ENCODE data around the gene APBA2. TPM values are rescaled to one million over a fixed set of nuclear protein-coding genes. Genes with fewer than 3 reads are reported as not detected.

APBA2 gene
- total and polyA plus RNA-seq, 10 donors = 5.8 to 33.8 (median 18.3) TPM

- Histone ChIP-seq H3K9me3 (no peaks in the 10 kb centered on the region), H3K4me3 (no peak overlapping the region), H3K27me3 (replicated peaks in 1 of 7) (peaks cover 0 to 37% (median 14%) of the 10 kb centered on the region in 7 donors), H3K4me1 (peaks cover 0 to 9% (median 7%) of the 10 kb centered on the region in 6 donors), H3K36me3 (no peaks in the 10 kb centered on the region), H3K27ac (no peak overlapping the region)
- 72 to 81% (median 79%) methylated on average over 6 of the region's 6 CpGs for WGBS, 5 donors
- TF ChIP-seq POLR2AphosphoS5 (IDR thresholded peaks at IDR 0.05) = no peak
- TF ChIP-seq, protein P1, sequence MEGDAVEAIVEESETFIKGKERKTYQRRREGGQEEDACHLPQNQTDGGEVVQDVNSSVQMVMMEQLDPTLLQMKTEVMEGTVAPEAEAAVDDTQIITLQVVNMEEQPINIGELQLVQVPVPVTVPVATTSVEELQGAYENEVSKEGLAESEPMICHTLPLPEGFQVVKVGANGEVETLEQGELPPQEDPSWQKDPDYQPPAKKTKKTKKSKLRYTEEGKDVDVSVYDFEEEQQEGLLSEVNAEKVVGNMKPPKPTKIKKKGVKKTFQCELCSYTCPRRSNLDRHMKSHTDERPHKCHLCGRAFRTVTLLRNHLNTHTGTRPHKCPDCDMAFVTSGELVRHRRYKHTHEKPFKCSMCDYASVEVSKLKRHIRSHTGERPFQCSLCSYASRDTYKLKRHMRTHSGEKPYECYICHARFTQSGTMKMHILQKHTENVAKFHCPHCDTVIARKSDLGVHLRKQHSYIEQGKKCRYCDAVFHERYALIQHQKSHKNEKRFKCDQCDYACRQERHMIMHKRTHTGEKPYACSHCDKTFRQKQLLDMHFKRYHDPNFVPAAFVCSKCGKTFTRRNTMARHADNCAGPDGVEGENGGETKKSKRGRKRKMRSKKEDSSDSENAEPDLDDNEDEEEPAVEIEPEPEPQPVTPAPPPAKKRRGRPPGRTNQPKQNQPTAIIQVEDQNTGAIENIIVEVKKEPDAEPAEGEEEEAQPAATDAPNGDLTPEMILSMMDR (IDR thresholded peaks at IDR 0.05 in 8 of 11, conservative IDR thresholded peaks at IDR 0.05 in 3 of 11) = no peak
- TF ChIP-seq POLR2A (IDR thresholded peaks at IDR 0.05) = no peak
- intact Hi-C loops (cut with DNase I; ENCODE audit: low total_unique reads) = no loop called here
- no peak for DNase-seq
Measured at GRCh38 chr15:29135309-29135657, 249.5 kb downstream of the APBA2 start.

DNA sequence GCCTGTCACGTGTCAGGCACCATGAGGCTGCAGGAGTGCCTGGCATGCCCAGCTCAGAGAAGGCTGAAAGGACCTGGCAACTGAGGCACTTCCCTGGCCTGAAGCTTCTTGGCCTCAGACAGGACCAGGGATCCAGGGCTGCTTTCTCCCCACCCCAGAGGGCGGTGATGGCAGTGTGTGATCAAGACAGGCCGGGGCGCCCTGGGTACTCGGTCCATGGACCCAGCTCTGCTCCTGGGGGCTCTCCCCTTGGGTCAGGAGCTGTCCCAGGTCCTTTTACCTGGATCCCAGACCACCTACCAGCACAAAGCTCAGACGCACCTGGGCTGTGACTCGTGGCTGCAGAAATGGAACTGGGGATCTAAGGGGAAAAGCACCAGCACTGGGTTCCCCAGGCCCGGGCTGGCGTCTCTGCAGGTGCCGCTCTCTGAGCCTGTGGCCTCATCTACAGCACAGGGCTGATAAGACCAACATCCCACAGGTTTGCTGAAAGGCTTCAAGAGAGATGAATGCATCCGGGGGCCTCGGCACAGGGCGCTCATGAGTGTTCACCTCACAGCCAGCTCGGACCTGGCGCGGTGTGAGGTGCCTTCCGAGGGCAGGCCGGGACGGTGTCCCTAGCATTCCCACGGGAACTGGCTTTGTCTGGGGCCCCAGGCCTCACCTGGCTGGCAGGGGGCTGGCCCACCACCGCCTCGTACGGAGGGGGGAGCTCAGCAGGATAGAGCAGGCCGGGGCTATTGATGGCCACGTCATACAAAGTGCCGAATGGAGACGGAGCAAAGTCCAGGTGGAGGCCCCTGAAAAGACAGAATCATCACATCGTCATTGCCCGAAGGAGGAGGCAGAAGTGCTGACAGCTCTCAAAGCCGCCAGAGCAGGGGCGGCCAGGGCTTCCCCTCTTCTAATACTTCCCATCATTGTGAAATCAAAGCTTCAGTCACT lies 250.2 kb downstream of the APBA2 start:
- no peaks in the 10 kb centered on the region for H3K36me3 ChIP-seq
- intact Hi-C loops (cut with DNase I; ENCODE audit: low total_unique reads) = no loop called here
- DNase-seq = peak; percentile 69
- H3K4me1 ChIP-seq = peaks cover 0 to 9% (median 7%) of the 10 kb centered on the region in 6 donors
- TF ChIP-seq POLR2AphosphoS5 (IDR thresholded peaks at IDR 0.05) = no peak
- no peak for TF ChIP-seq POLR2A (IDR thresholded peaks at IDR 0.05)
- TF ChIP-seq, protein P1 (IDR thresholded peaks at IDR 0.05 in 8 of 11, conservative IDR thresholded peaks at IDR 0.05 in 3 of 11) = no peak
- H3K27me3 ChIP-seq (replicated peaks in 1 of 7) = peaks cover 0 to 44% (median 21%) of the 10 kb centered on the region in 7 donors
- no peak overlapping the region for H3K27ac ChIP-seq
- H3K4me3 ChIP-seq = no peak overlapping the region
- H3K9me3 ChIP-seq = no peaks in the 10 kb centered on the region
- 85 to 90% (median 89%) methylated on average over 27 to 31 of the region's 31 CpGs for WGBS, 5 donors

GRCh38 chr15:29138260-29138659 lies 252.5 kb downstream of the APBA2 start:
- H3K4me1 ChIP-seq = peaks cover 0 to 9% (median 7%) of the 10 kb centered on the region in 6 donors
- H3K27me3 ChIP-seq (replicated peaks in 1 of 7) = peaks cover 0 to 59% (median 23%) of the 10 kb centered on the region in 7 donors
- no peak overlapping the region for H3K27ac ChIP-seq
- intact Hi-C loops (cut with DNase I; ENCODE audit: low total_unique reads) = no loop called here
- DNase-seq = no peak
- H3K4me3 ChIP-seq = no peak overlapping the region
- no peak for TF ChIP-seq POLR2A (IDR thresholded peaks at IDR 0.05)
- TF ChIP-seq POLR2AphosphoS5 (IDR thresholded peaks at IDR 0.05) = no peak
- TF ChIP-seq, protein P1 (IDR thresholded peaks at IDR 0.05 in 8 of 11, conservative IDR thresholded peaks at IDR 0.05 in 3 of 11) = no peak
- H3K9me3 ChIP-seq = no peaks in the 10 kb centered on the region
- no peaks in the 10 kb centered on the region for H3K36me3 ChIP-seq
- 89 to 96% (median 90%) methylated on average over 6 of the region's 6 CpGs for WGBS, 5 donors

DNA sequence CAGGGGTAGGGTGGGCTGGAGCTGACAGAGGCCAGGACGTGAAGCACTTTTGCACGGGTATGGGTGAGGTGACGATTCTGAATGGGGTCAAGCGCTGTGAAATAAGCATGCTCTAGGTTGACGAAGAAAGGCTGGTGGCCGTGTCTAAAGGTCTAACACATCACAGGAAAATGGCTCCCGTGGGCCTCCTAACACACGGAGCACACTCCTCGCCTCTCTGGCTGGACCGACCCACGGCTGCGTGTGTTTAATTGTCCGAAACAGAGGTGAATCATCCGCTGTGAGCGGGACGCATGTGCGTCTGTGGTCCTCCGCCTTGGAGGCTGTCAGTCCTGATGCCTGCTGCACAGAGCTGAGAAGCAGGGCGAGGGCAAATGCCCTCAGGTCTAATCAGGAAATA lies 253.3 kb downstream of the APBA2 start:
- H3K4me3 ChIP-seq = no peak overlapping the region
- TF ChIP-seq POLR2A (IDR thresholded peaks at IDR 0.05) = no peak
- H3K27me3 ChIP-seq (replicated peaks in 1 of 7) = peaks cover 0 to 61% (median 23%) of the 10 kb centered on the region in 7 donors
- H3K4me1 ChIP-seq = peaks cover 0 to 9% (median 7%) of the 10 kb centered on the region in 6 donors
- peak; percentile 71 for DNase-seq
- no peaks in the 10 kb centered on the region for H3K36me3 ChIP-seq
- H3K9me3 ChIP-seq = no peaks in the 10 kb centered on the region
- intact Hi-C loops (cut with DNase I; ENCODE audit: low total_unique reads) = no loop called here
- WGBS, 5 donors = 81 to 93% (median 89%) methylated on average over 19 of the region's 19 CpGs
- H3K27ac ChIP-seq = no peak overlapping the region
